ENCODE measurements around the gene FRAS1. TPM values are rescaled to one million over a fixed set of nuclear protein-coding genes. Genes with fewer than 3 reads are reported as not detected.
"Not testable (repeated sequence)": the region's sequence is repeated elsewhere in the genome, so short reads cannot be mapped to it uniquely, and the experiment has no call there.

Gene FRAS1
- total RNA-seq, 4 donors from 2014 or later, result 1.0 to 32.5 (median 3.3) TPM

GRCh38 chr4:78454016-78454415, 396.9 kb downstream of the FRAS1 start:
- Histone ChIP-seq H3K27ac (no peak overlapping the region), H3K36me3 (no peaks in the 10 kb centered on the region), H3K4me1 (no peaks in the 10 kb centered on the region), H3K4me3 (no peak overlapping the region), H3K9me3 (no peaks in the 10 kb centered on the region), H3K27me3 (no peaks in the 10 kb centered on the region)
- intact Hi-C loops (cut with DNase I; ENCODE audit: low total_unique reads), result no loop called here
- no peak for DNase-seq
- TF ChIP-seq CTCF (IDR thresholded peaks at IDR 0.05), result no peak
- no peak for TF ChIP-seq POLR2A (IDR thresholded peaks at IDR 0.05)

- H3K4me3 ChIP-seq, result no peak overlapping the region
- no peaks in the 10 kb centered on the region for H3K4me1 ChIP-seq
- TF ChIP-seq CTCF (IDR thresholded peaks at IDR 0.05) (no peak), POLR2A (IDR thresholded peaks at IDR 0.05) (no peak)
Measured at GRCh38 chr4:78457751-78458150, 400.6 kb downstream of the FRAS1 start.

GRCh38 chr4:78459327-78459726, 402.2 kb downstream of the FRAS1 start:
- Histone ChIP-seq H3K4me1 (no peaks in the 10 kb centered on the region), H3K4me3 (no peak overlapping the region), H3K27ac (no peak overlapping the region), H3K27me3 (no peaks in the 10 kb centered on the region), H3K9me3 (no peaks in the 10 kb centered on the region), H3K36me3 (no peaks in the 10 kb centered on the region)
- intact Hi-C loops (cut with DNase I; ENCODE audit: low total_unique reads), result no loop called here
- DNase-seq, result no peak
- TF ChIP-seq POLR2A (IDR thresholded peaks at IDR 0.05) (no peak), CTCF (IDR thresholded peaks at IDR 0.05) (no peak)

More at GRCh38 chr4:78457751-78458150, 400.6 kb downstream of the FRAS1 start:
- Histone ChIP-seq H3K9me3 (no peaks in the 10 kb centered on the region), H3K36me3 (no peaks in the 10 kb centered on the region), H3K27me3 (no peaks in the 10 kb centered on the region), H3K27ac (no peak overlapping the region)
- intact Hi-C loops (cut with DNase I; ENCODE audit: low total_unique reads), result no loop called here
- DNase-seq, result no peak

- H3K4me1 ChIP-seq, result no peaks in the 10 kb centered on the region
- no peak overlapping the region for H3K4me3 ChIP-seq
- intact Hi-C loops (cut with DNase I; ENCODE audit: low total_unique reads), result no loop called here
- TF ChIP-seq CTCF (IDR thresholded peaks at IDR 0.05) (no peak), POLR2A (IDR thresholded peaks at IDR 0.05) (no peak)
- DNase-seq, result no peak
- no peaks in the 10 kb centered on the region for H3K9me3 ChIP-seq
- H3K27me3 ChIP-seq, result no peaks in the 10 kb centered on the region
- no peaks in the 10 kb centered on the region for H3K36me3 ChIP-seq
- H3K27ac ChIP-seq, result no peak overlapping the region
Measured at GRCh38 chr4:78460368-78460767, 403.2 kb downstream of the FRAS1 start.

GRCh38 chr4:78464265-78464664, 407.1 kb downstream of the FRAS1 start:
- intact Hi-C loops (cut with DNase I; ENCODE audit: low total_unique reads), result no loop called here
- Histone ChIP-seq H3K36me3 (no peaks in the 10 kb centered on the region), H3K27me3 (no peaks in the 10 kb centered on the region), H3K4me1 (no peaks in the 10 kb centered on the region), H3K27ac (no peak overlapping the region), H3K9me3 (no peaks in the 10 kb centered on the region), H3K4me3 (no peak overlapping the region)
- no peak for DNase-seq
- TF ChIP-seq CTCF (IDR thresholded peaks at IDR 0.05) (no peak), POLR2A (IDR thresholded peaks at IDR 0.05) (no peak)

GRCh38 chr4:78467223-78467622, 410.1 kb downstream of the FRAS1 start:
- H3K27ac ChIP-seq; DNase-seq; H3K27me3 ChIP-seq; H3K9me3 ChIP-seq; intact Hi-C loops (cut with DNase I; ENCODE audit: low total_unique reads); H3K4me1 ChIP-seq; H3K36me3 ChIP-seq; H3K4me3 ChIP-seq: not testable (repeated sequence)

Measured in uterus (tissue), 4 donors.